HTERT RPE-1 (cell line): ENCODE results near the gene KIT.
"Not testable (repeated sequence)": the region's sequence is repeated elsewhere in the genome, so short reads cannot be mapped to it uniquely, and the experiment has no call there.

Experiments
- in situ Hi-C: fragments of 300-500 bp; cut with MboI; formaldehyde crosslinking; loops from 4 replicates; pipeline ENCODE4 v1.14.3; 2020; ENCODE audit warnings: low sequenced_read_pairs

Gene KIT

GRCh38 chr4:54657551-54658251 lies at the start of gene KIT:
Gene KIT, plus strand, starts transcription at chr4:54657957. Its CDS starts 58 bp downstream, at chr4:54658015.
- in situ Hi-C loops, result no loop called here

- in situ Hi-C loops, result no loop called here
These were observed 48.4 kb upstream of the KIT start for GRCh38 chr4:54609310-54609709.

- in situ Hi-C loops, result no loop called here
These were observed 43.6 kb upstream of the KIT start for GRCh38 chr4:54614149-54614548.

- in situ Hi-C loops, result no loop called here
These were observed 37.0 kb upstream of the KIT start for GRCh38 chr4:54620773-54621172.

- in situ Hi-C loops, result no loop called here
These were observed 32.4 kb upstream of the KIT start for GRCh38 chr4:54625391-54625790.

GRCh38 chr4:54626113-54626512 lies 31.6 kb upstream of the KIT start:
- in situ Hi-C loops, result no loop called here

GRCh38 chr4:54632537-54632936 lies 25.2 kb upstream of the KIT start:
- in situ Hi-C loops, result no loop called here

GRCh38 chr4:54633102-54633740 lies 24.5 kb upstream of the KIT start:
- in situ Hi-C loops, result not testable (repeated sequence)

GRCh38 chr4:54635318-54635717 lies 22.4 kb upstream of the KIT start:
- in situ Hi-C loops, result no loop called here

- in situ Hi-C loops, result no loop called here
These were observed 20.4 kb upstream of the KIT start for GRCh38 chr4:54637325-54637724.

- in situ Hi-C loops, result not testable (repeated sequence)
These were observed 16.7 kb upstream of the KIT start for GRCh38 chr4:54641101-54641500.

GRCh38 chr4:54643172-54643571 lies 14.6 kb upstream of the KIT start:
- in situ Hi-C loops, result no loop called here

- in situ Hi-C loops, result no loop called here
These were observed 13.6 kb upstream of the KIT start for GRCh38 chr4:54643958-54644751.

- in situ Hi-C loops, result no loop called here
These were observed 11.9 kb upstream of the KIT start for GRCh38 chr4:54645830-54646229.

- in situ Hi-C loops, result no loop called here
These were observed 10.7 kb upstream of the KIT start for GRCh38 chr4:54647070-54647469.

- in situ Hi-C loops, result no loop called here
These were observed 6.7 kb upstream of the KIT start for GRCh38 chr4:54651050-54651449.

GRCh38 chr4:54654753-54655152 lies 3.0 kb upstream of the KIT start:
- in situ Hi-C loops, result no loop called here

- in situ Hi-C loops, result no loop called here
These were observed 589 bp upstream of the KIT start for GRCh38 chr4:54657185-54657550.

GRCh38 chr4:54658252-54659093 lies 716 bp downstream of the KIT start:
- in situ Hi-C loops, result no loop called here

GRCh38 chr4:54659313-54659712 lies 1.6 kb downstream of the KIT start:
- in situ Hi-C loops, result no loop called here
